ENCODE results near the gene DHRS11.

DHRS11 gene

GRCh38 chr17:36612323-36612722 is 20.6 kb downstream of the DHRS11 start:
- in situ Hi-C loops (cut with MboI; ENCODE audit: low sequenced_read_pairs): loop anchor here (25.0 kb wide), 2 partner anchors 625 to 750 kb away; no protein-coding TSS in a partner anchor
- H3K36me3 ChIP-seq (replicated peaks): peaks cover 17% of the 10 kb centered on the region
- no peaks in the 10 kb centered on the region for H3K27me3 ChIP-seq (ENCODE audit: low read depth)
- H3K4me1 ChIP-seq: no peaks in the 10 kb centered on the region
- no peak overlapping the region for H3K4me3 ChIP-seq
- no peaks in the 10 kb centered on the region for H3K9me3 ChIP-seq
- no peak for DNase-seq (ENCODE audit: low spot score in 2 of 2)

- Histone ChIP-seq H3K4me1 (no peaks in the 10 kb centered on the region), H3K4me3 (no peak overlapping the region), H3K27me3 (ENCODE audit: low read depth) (no peaks in the 10 kb centered on the region), H3K9me3 (no peaks in the 10 kb centered on the region), H3K36me3 (replicated peaks) (peaks cover 10% of the 10 kb centered on the region)
- in situ Hi-C loops (cut with MboI; ENCODE audit: low sequenced_read_pairs): loop anchor here (25.0 kb wide), 2 partner anchors 624 to 749 kb away; no protein-coding TSS in a partner anchor
- DNase-seq (ENCODE audit: low spot score in 2 of 2): no peak
These were observed 21.5 kb downstream of the DHRS11 start for GRCh38 chr17:36613155-36613554.

GRCh38 chr17:36614081-36614480 is 22.4 kb downstream of the DHRS11 start:
- Histone ChIP-seq H3K9me3 (no peaks in the 10 kb centered on the region), H3K4me3 (no peak overlapping the region), H3K27me3 (ENCODE audit: low read depth) (no peaks in the 10 kb centered on the region), H3K4me1 (no peaks in the 10 kb centered on the region), H3K36me3 (replicated peaks) (0 out of 2 replicates have a peak, but pooled peaks cover 3% of the 10 kb centered on the region)
- in situ Hi-C loops (cut with MboI; ENCODE audit: low sequenced_read_pairs): loop anchor here (25.0 kb wide), 2 partner anchors 623 to 748 kb away; no protein-coding TSS in a partner anchor
- no peak for DNase-seq (ENCODE audit: low spot score in 2 of 2)

GRCh38 chr17:36614933-36615332 is 23.3 kb downstream of the DHRS11 start:
- Histone ChIP-seq H3K4me1 (no peaks in the 10 kb centered on the region), H3K4me3 (no peak overlapping the region), H3K36me3 (replicated peaks) (0 out of 2 replicates have a peak, but pooled peaks cover 3% of the 10 kb centered on the region), H3K9me3 (no peaks in the 10 kb centered on the region), H3K27me3 (ENCODE audit: low read depth) (no peaks in the 10 kb centered on the region)
- DNase-seq (ENCODE audit: low spot score in 2 of 2): no peak
- in situ Hi-C loops (cut with MboI; ENCODE audit: low sequenced_read_pairs): loop anchor here (25.0 kb wide), 2 partner anchors 622 to 747 kb away; no protein-coding TSS in a partner anchor

GRCh38 chr17:36616061-36617029 is 24.7 kb downstream of the DHRS11 start:
- no peaks in the 10 kb centered on the region for H3K36me3 ChIP-seq (replicated peaks)
- no peaks in the 10 kb centered on the region for H3K4me1 ChIP-seq
- no peak for DNase-seq (ENCODE audit: low spot score in 2 of 2)
- H3K27me3 ChIP-seq (ENCODE audit: low read depth): no peaks in the 10 kb centered on the region
- H3K4me3 ChIP-seq: no peak overlapping the region
- H3K9me3 ChIP-seq: no peaks in the 10 kb centered on the region
- in situ Hi-C loops (cut with MboI; ENCODE audit: low sequenced_read_pairs): loop anchor here (25.0 kb wide), 2 partner anchors 621 to 746 kb away; no protein-coding TSS in a partner anchor

GRCh38 chr17:36617773-36618172 is 26.1 kb downstream of the DHRS11 start:
- in situ Hi-C loops (cut with MboI; ENCODE audit: low sequenced_read_pairs): loop anchor here (25.0 kb wide), 2 partner anchors 620 to 745 kb away; no protein-coding TSS in a partner anchor
- H3K9me3 ChIP-seq: no peaks in the 10 kb centered on the region
- no peak for DNase-seq (ENCODE audit: low spot score in 2 of 2)
- H3K27me3 ChIP-seq (ENCODE audit: low read depth): no peaks in the 10 kb centered on the region
- H3K36me3 ChIP-seq (replicated peaks): no peaks in the 10 kb centered on the region
- H3K4me3 ChIP-seq: no peak overlapping the region
- H3K4me1 ChIP-seq: no peaks in the 10 kb centered on the region

GRCh38 chr17:36623281-36623680 is 31.6 kb downstream of the DHRS11 start:
- Histone ChIP-seq H3K27me3 (ENCODE audit: low read depth) (no peaks in the 10 kb centered on the region), H3K9me3 (no peaks in the 10 kb centered on the region), H3K4me1 (no peaks in the 10 kb centered on the region), H3K36me3 (replicated peaks) (no peaks in the 10 kb centered on the region), H3K4me3 (no peak overlapping the region)
- no peak for DNase-seq (ENCODE audit: low spot score in 2 of 2)
- in situ Hi-C loops (cut with MboI; ENCODE audit: low sequenced_read_pairs): loop anchor here (10.0 to 25.0 kb wide), 3 partner anchors 552 to 739 kb away; no protein-coding TSS in a partner anchor

- in situ Hi-C loops (cut with MboI; ENCODE audit: low sequenced_read_pairs): loop anchor here (10.0 to 25.0 kb wide), 2 partner anchors 137 to 550 kb away; no protein-coding TSS in a partner anchor
- no peaks in the 10 kb centered on the region for H3K4me1 ChIP-seq
- H3K4me3 ChIP-seq: no peak overlapping the region
- no peaks in the 10 kb centered on the region for H3K27me3 ChIP-seq (ENCODE audit: low read depth)
- H3K36me3 ChIP-seq (replicated peaks): no peaks in the 10 kb centered on the region
- no peaks in the 10 kb centered on the region for H3K9me3 ChIP-seq
- DNase-seq (ENCODE audit: low spot score in 2 of 2): no peak
These were observed 33.5 kb downstream of the DHRS11 start for GRCh38 chr17:36625188-36625587.

GRCh38 chr17:36627101-36627500 is 35.4 kb downstream of the DHRS11 start:
- in situ Hi-C loops (cut with MboI; ENCODE audit: low sequenced_read_pairs): loop anchor here (10.0 to 25.0 kb wide), 2 partner anchors 135 to 548 kb away; no protein-coding TSS in a partner anchor
- no peaks in the 10 kb centered on the region for H3K27me3 ChIP-seq (ENCODE audit: low read depth)
- H3K9me3 ChIP-seq: no peaks in the 10 kb centered on the region
- H3K4me3 ChIP-seq: no peak overlapping the region
- no peaks in the 10 kb centered on the region for H3K4me1 ChIP-seq
- no peak for DNase-seq (ENCODE audit: low spot score in 2 of 2)
- no peaks in the 10 kb centered on the region for H3K36me3 ChIP-seq (replicated peaks)

- no peaks in the 10 kb centered on the region for H3K27me3 ChIP-seq (ENCODE audit: low read depth)
- no peak for DNase-seq (ENCODE audit: low spot score in 2 of 2)
- in situ Hi-C loops (cut with MboI; ENCODE audit: low sequenced_read_pairs): loop anchor here (10.0 to 25.0 kb wide), 2 partner anchors 134 to 546 kb away; no protein-coding TSS in a partner anchor
- H3K4me3 ChIP-seq: no peak overlapping the region
- H3K36me3 ChIP-seq (replicated peaks): no peaks in the 10 kb centered on the region
- no peaks in the 10 kb centered on the region for H3K4me1 ChIP-seq
- no peaks in the 10 kb centered on the region for H3K9me3 ChIP-seq
These were observed 36.9 kb downstream of the DHRS11 start for GRCh38 chr17:36628576-36628975.

- no peaks in the 10 kb centered on the region for H3K9me3 ChIP-seq
- in situ Hi-C loops (cut with MboI; ENCODE audit: low sequenced_read_pairs): loop anchor here (10.0 to 25.0 kb wide), 2 partner anchors 133 to 545 kb away; no protein-coding TSS in a partner anchor
These were observed 37.7 kb downstream of the DHRS11 start for GRCh38 chr17:36629252-36629847.

GRCh38 chr17:36629970-36630502 is 38.4 kb downstream of the DHRS11 start:
- Histone ChIP-seq H3K36me3 (replicated peaks) (no peaks in the 10 kb centered on the region), H3K4me1 (no peaks in the 10 kb centered on the region), H3K27me3 (ENCODE audit: low read depth) (no peaks in the 10 kb centered on the region), H3K9me3 (no peaks in the 10 kb centered on the region), H3K4me3 (no peak overlapping the region)
- DNase-seq (ENCODE audit: low spot score in 2 of 2): no peak
- in situ Hi-C loops (cut with MboI; ENCODE audit: low sequenced_read_pairs): loop anchor here (5.0 to 25.0 kb wide), 3 partner anchors 132 to 545 kb away; no protein-coding TSS in a partner anchor

More at GRCh38 chr17:36629252-36629847, 37.7 kb downstream of the DHRS11 start:
- peak; percentile 38 to 91 for DNase-seq (ENCODE audit: low spot score in 2 of 2)
- H3K27me3 ChIP-seq (ENCODE audit: low read depth): no peaks in the 10 kb centered on the region
- H3K36me3 ChIP-seq (replicated peaks): no peaks in the 10 kb centered on the region
- H3K4me3 ChIP-seq: no peak overlapping the region
- no peaks in the 10 kb centered on the region for H3K4me1 ChIP-seq

GRCh38 chr17:36631022-36631421 is 39.3 kb downstream of the DHRS11 start:
- Histone ChIP-seq H3K9me3 (no peaks in the 10 kb centered on the region), H3K27me3 (ENCODE audit: low read depth) (no peaks in the 10 kb centered on the region), H3K4me3 (no peak overlapping the region), H3K36me3 (replicated peaks) (no peaks in the 10 kb centered on the region), H3K4me1 (no peaks in the 10 kb centered on the region)
- DNase-seq (ENCODE audit: low spot score in 2 of 2): no peak
- in situ Hi-C loops (cut with MboI; ENCODE audit: low sequenced_read_pairs): loop anchor here (5.0 to 25.0 kb wide), 2 partner anchors 131 to 416 kb away; no protein-coding TSS in a partner anchor

Measured in HAP-1 (cell line).